DOHH2 (cell line): ENCODE results near the gene TLCD1.
A peak's percentile ranks its signal among the peaks of the same experiment; 100 is the strongest.

Experiments
- H3F3A ChIP-seq: fragments of 200-600 bp; sonication (generic), shearing (Covaris generic); 2 replicates; pipeline ENCODE4 v1.6.0; 2016; ENCODE audit warnings: antibody characterized with exemption, mild to moderate bottlenecking; ENCODE audit not compliant: control insufficient read depth, insufficient read depth
- H3K27ac ChIP-seq: fragments of 200-600 bp; sonication (generic); 2 replicates; pipeline ENCODE4 v1.5.1; 2014; ENCODE audit warnings: low read depth, mild to moderate bottlenecking, low read length, moderate library complexity
- H3K27me3 ChIP-seq: fragments of 200-600 bp; sonication (generic); 2 replicates; pipeline ENCODE4 v1.6.1; 2014; ENCODE audit warnings: mild to moderate bottlenecking, low read length, mixed read lengths; ENCODE audit not compliant: control insufficient read depth
- H3K36me3 ChIP-seq: fragments of 200-600 bp; sonication (generic); 2 replicates; pipeline ENCODE4 v1.6.1; 2014; ENCODE audit warnings: mild to moderate bottlenecking, low read length, moderate library complexity, mixed read lengths; ENCODE audit not compliant: control insufficient read depth
- H3K4me1 ChIP-seq: fragments of 200-600 bp; sonication (generic); 2 replicates; pipeline ENCODE4 v1.6.1; 2014; ENCODE audit warnings: mild to moderate bottlenecking, low read length, mixed read lengths; ENCODE audit not compliant: control insufficient read depth
- H3K4me2 ChIP-seq: fragments of 200-600 bp; sonication (generic); 2 replicates; pipeline ENCODE4 v1.6.0; 2014; ENCODE audit warnings: mild to moderate bottlenecking, low read length, moderate library complexity
- H3K4me3 ChIP-seq: fragments of 200-600 bp; sonication (generic); 2 replicates; pipeline ENCODE4 v1.5.1; 2014; ENCODE audit warnings: mild to moderate bottlenecking, low read length, mixed read lengths
- H3K79me2 ChIP-seq: fragments of 200-600 bp; sonication (generic); 2 replicates; pipeline ENCODE4 v1.6.1; 2014; ENCODE audit warnings: mild to moderate bottlenecking, low read length, mixed read lengths; ENCODE audit not compliant: control insufficient read depth
- H3K9me2 ChIP-seq: fragments of 200-600 bp; sonication (generic); replicated peaks from 2 replicates; pipeline ENCODE4 v1.6.1; 2014; ENCODE audit warnings: mild to moderate bottlenecking, low read length, mixed read lengths; ENCODE audit not compliant: control insufficient read depth
- H3K9me3 ChIP-seq: fragments of 200-600 bp; sonication (generic); 2 replicates; pipeline ENCODE4 v1.6.1; 2014; ENCODE audit warnings: antibody characterized with exemption, low read length, mixed read lengths; ENCODE audit not compliant: control insufficient read depth, insufficient read depth
- H4K20me1 ChIP-seq: fragments of 200-600 bp; sonication (generic); 2 replicates; pipeline ENCODE4 v1.6.0; 2014; ENCODE audit warnings: low read depth, mild to moderate bottlenecking, antibody characterized with exemption, low read length, moderate library complexity; ENCODE audit not compliant: control insufficient read depth, insufficient read depth
- CTCF ChIP-seq: fragments of 200-600 bp; sonication (generic); IDR thresholded peaks from one replicate; pipeline ENCODE4 v1.5.1; 2014; ENCODE audit warnings: antibody characterized with exemption, mild to moderate bottlenecking, low read depth, low read length; ENCODE audit not compliant: poor library complexity, severe bottlenecking
- EZH2phosphoT487 ChIP-seq: fragments of 200-600 bp; sonication (generic); IDR thresholded peaks from 2 replicates; pipeline ENCODE4 v1.6.1; 2017; ENCODE audit warnings: borderline replicate concordance, mild to moderate bottlenecking, antibody characterized with exemption, low read length, moderate library complexity, mixed read lengths

Gene TLCD1

GRCh38 chr17:28675980-28676379 lies 50.1 kb downstream of the TLCD1 start:
- Histone ChIP-seq H3K4me2 (no peak overlapping the region), H3K27ac (no peak overlapping the region), H4K20me1 (no peaks in the 10 kb centered on the region), H3K9me2 (no peaks in the 10 kb centered on the region), H3K4me3 (no peak overlapping the region), H3K79me2 (peaks cover 5% of the 10 kb centered on the region; the same call in 1 of the 2 replicates), H3K9me3 (no peaks in the 10 kb centered on the region), H3K36me3 (peaks cover 83% of the 10 kb centered on the region), H3K4me1 (no peaks in the 10 kb centered on the region), H3K27me3 (no peaks in the 10 kb centered on the region), H3F3A (no peaks in the 10 kb centered on the region)
- no peak for TF ChIP-seq EZH2phosphoT487
- TF ChIP-seq CTCF = peak; percentile 64

GRCh38 chr17:28675490-28675889 lies 50.5 kb downstream of the TLCD1 start:
- Histone ChIP-seq H4K20me1 (no peaks in the 10 kb centered on the region), H3K9me3 (no peaks in the 10 kb centered on the region), H3K27ac (no peak overlapping the region), H3K79me2 (peaks cover 5% of the 10 kb centered on the region; the same call in 1 of the 2 replicates), H3K36me3 (peaks cover 83% of the 10 kb centered on the region), H3K4me2 (no peak overlapping the region), H3K4me3 (no peak overlapping the region), H3K4me1 (no peaks in the 10 kb centered on the region), H3K9me2 (no peaks in the 10 kb centered on the region), H3F3A (no peaks in the 10 kb centered on the region), H3K27me3 (no peaks in the 10 kb centered on the region)
- TF ChIP-seq CTCF (no peak), EZH2phosphoT487 (no peak)
